KMS-11 (cell line): ENCODE data around the gene CLEC18B.
"Not testable (repeated sequence)": the region's sequence is repeated elsewhere in the genome, so short reads cannot be mapped to it uniquely, and the experiment has no call there.

Experiments used
- H2AFZ ChIP-seq: fragments of 200-600 bp; sonication (generic); 2 replicates; pipeline ENCODE4 v1.6.1; 2016; ENCODE audit warnings: antibody characterized with exemption, mixed run types, low read depth
- H3K27ac ChIP-seq: fragments of 200-600 bp; sonication (generic); 2 replicates; pipeline ENCODE4 v1.6.1; 2016; ENCODE audit warnings: mild to moderate bottlenecking, mixed run types
- H3K27me3 ChIP-seq: fragments of 200-600 bp; sonication (generic); 2 replicates; pipeline ENCODE4 v1.6.1; 2017; ENCODE audit warnings: mild to moderate bottlenecking, low read depth, mixed run types, moderate library complexity; ENCODE audit not compliant: insufficient read depth
- H3K36me3 ChIP-seq: fragments of 200-600 bp; sonication (generic); 2 replicates; pipeline ENCODE4 v1.6.1; 2017; ENCODE audit warnings: mild to moderate bottlenecking, mixed run types; ENCODE audit not compliant: insufficient read depth
- H3K4me1 ChIP-seq: fragments of 200-600 bp; sonication (generic); 2 replicates; pipeline ENCODE4 v1.6.1; 2016; ENCODE audit warnings: mild to moderate bottlenecking, low read depth, mixed run types; ENCODE audit not compliant: poor library complexity, severe bottlenecking
- H3K4me2 ChIP-seq: fragments of 200-600 bp; sonication (generic); 2 replicates; pipeline ENCODE4 v1.7.0; 2016; ENCODE audit warnings: mild to moderate bottlenecking, mixed run types
- H3K4me3 ChIP-seq: fragments of 200-600 bp; sonication (generic); IDR thresholded peaks from 2 replicates; pipeline ENCODE4 v1.6.1; 2017; ENCODE audit warnings: low read depth, low read length, mixed read lengths; ENCODE audit not compliant: insufficient read depth
- H3K79me2 ChIP-seq: fragments of 200-600 bp; sonication (generic); 2 replicates; pipeline ENCODE4 v1.6.1; 2016; ENCODE audit warnings: low read depth, mixed run types; ENCODE audit not compliant: insufficient read depth
- H3K9ac ChIP-seq: fragments of 200-600 bp; sonication (generic); 2 replicates; pipeline ENCODE4 v1.6.1; 2016; ENCODE audit warnings: mild to moderate bottlenecking, mixed run types
- H4K20me1 ChIP-seq: fragments of 200-600 bp; sonication (generic); 2 replicates; pipeline ENCODE4 v1.6.1; 2016; ENCODE audit warnings: mild to moderate bottlenecking, mixed run types; ENCODE audit not compliant: insufficient read depth
- CTCF ChIP-seq: fragments of 200-600 bp; sonication (generic); conservative IDR thresholded peaks from 2 replicates; pipeline ENCODE4 v1.6.1; 2017; ENCODE audit warnings: low read depth, mild to moderate bottlenecking, antibody characterized with exemption, low read length, moderate library complexity, mixed read lengths

Gene CLEC18B

GRCh38 chr16:74391454-74392050 is 29.7 kb downstream of the CLEC18B start:
- not testable (repeated sequence) for H4K20me1 ChIP-seq, H3K4me2 ChIP-seq, H3K27ac ChIP-seq, H3K27me3 ChIP-seq, H3K4me3 ChIP-seq, H3K9ac ChIP-seq, H2AFZ ChIP-seq, H3K36me3 ChIP-seq, H3K79me2 ChIP-seq, H3K4me1 ChIP-seq

- H3K4me1 ChIP-seq, H3K4me2 ChIP-seq, H3K79me2 ChIP-seq, H3K27me3 ChIP-seq, H3K27ac ChIP-seq, H3K4me3 ChIP-seq, H2AFZ ChIP-seq, H3K9ac ChIP-seq, H4K20me1 ChIP-seq, H3K36me3 ChIP-seq: not testable (repeated sequence)
Measured at GRCh38 chr16:74382339-74383034, 38.8 kb downstream of the CLEC18B start.

DNA sequence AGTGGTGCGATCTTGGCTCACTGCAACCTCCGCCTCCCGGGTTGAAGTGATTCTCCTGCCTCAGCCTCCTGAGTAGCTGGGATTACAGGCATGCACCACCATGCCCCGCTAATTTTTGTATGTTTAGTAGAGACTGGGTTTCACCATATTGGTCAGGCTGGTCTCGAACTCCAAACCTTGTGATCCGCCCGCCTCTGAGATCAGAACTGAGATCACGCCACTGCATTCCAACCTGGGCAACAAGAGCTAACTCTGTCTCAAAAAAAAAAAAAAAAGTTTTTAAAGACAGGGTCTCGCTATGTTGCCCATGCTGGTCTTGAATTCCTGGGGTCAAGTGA is 47.5 kb downstream of the CLEC18B start:
- H3K4me2 ChIP-seq, H3K36me3 ChIP-seq, H2AFZ ChIP-seq, H3K4me1 ChIP-seq, H3K4me3 ChIP-seq, H3K9ac ChIP-seq, H4K20me1 ChIP-seq, H3K27ac ChIP-seq, H3K79me2 ChIP-seq, H3K27me3 ChIP-seq: not testable (repeated sequence)

DNA sequence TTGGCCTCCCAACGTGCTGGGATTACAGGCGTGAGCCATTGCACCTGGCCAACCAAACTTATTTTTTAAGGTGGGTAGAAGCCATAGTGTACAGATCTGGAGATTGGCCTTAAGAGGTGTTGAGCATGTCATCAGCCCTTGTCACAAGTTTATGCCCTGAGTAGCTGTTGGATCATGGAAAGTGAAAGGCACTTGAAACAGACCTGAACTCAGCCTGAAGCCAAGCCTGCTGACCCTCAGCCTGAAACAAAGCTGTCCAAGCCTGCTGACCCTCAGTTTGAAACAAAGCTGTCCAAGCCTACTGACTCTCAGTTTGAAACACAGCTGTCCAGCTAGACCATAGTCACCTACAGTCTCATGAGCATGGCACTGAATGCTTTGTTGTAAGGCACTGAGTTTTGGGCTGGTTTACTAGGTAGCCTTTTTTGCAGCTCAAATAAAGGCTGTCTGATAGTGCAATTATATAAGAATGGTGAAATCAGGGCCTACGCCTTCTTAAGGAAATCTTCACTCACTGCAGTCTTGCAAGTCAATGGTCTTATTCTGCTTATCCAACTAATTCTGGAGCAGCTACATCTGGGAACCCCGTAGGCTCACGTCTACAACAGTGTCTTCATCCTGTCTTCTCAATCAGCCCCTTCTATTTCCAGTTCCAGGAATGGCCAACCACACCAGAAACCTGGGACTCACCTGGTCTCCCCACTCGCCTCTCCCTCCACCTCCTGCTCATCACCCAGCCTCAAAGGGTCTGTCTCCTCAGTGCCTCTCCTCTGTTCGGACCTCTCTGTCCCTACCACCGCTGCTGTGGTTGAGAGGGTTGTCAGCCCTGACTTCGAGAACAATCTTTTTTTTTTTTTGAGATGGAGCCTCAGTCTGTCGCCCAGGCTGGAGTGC is 48.1 kb downstream of the CLEC18B start:
- H2AFZ ChIP-seq = no peak overlapping the region

DNA sequence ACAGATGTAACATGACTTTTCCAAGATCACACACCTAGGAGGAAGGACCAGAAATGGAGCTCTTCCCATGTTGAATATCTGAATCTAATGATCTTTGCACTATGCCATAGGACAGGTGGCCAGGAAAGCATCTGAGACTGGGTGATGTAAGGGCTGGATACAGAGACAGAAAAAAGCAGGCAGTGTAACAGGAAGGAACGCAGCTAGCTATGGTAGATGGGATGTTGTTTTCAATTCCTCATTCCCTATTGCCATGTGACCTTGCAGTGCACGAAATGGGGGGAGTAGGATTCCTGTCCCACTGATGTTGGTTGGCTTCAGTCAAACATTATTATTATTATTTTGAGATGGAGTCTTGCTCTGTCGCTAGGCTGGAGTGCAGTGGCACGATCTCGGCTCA is 48.9 kb downstream of the CLEC18B start:
- Histone ChIP-seq H4K20me1 (no peaks in the 10 kb centered on the region), H3K9ac (no peak overlapping the region), H3K4me2 (no peak overlapping the region), H2AFZ (no peak overlapping the region), H3K27me3 (no peaks in the 10 kb centered on the region), H3K4me1 (no peaks in the 10 kb centered on the region), H3K4me3 (no peak overlapping the region), H3K27ac (no peak overlapping the region), H3K36me3 (no peaks in the 10 kb centered on the region), H3K79me2 (peaks cover 3% of the 10 kb centered on the region; the same call in 1 of the 2 replicates)
- TF ChIP-seq CTCF = no peak

More for the DNA sequence above, 48.1 kb downstream of the CLEC18B start:
- Histone ChIP-seq H3K9ac (no peak overlapping the region), H3K4me2 (no peak overlapping the region), H3K36me3 (no peaks in the 10 kb centered on the region), H3K4me1 (no peaks in the 10 kb centered on the region), H3K27me3 (no peaks in the 10 kb centered on the region), H4K20me1 (no peaks in the 10 kb centered on the region), H3K79me2 (no peaks in the 10 kb centered on the region), H3K4me3 (no peak overlapping the region), H3K27ac (no peak overlapping the region)
- TF ChIP-seq CTCF = no peak

GRCh38 chr16:74370338-74371135 is 50.7 kb downstream of the CLEC18B start:
- not testable (repeated sequence) for H3K4me1 ChIP-seq, H3K4me3 ChIP-seq, H2AFZ ChIP-seq, H3K27ac ChIP-seq, H4K20me1 ChIP-seq, H3K79me2 ChIP-seq, H3K27me3 ChIP-seq, H3K4me2 ChIP-seq, H3K9ac ChIP-seq, H3K36me3 ChIP-seq

- not testable (repeated sequence) for H4K20me1 ChIP-seq, H3K27me3 ChIP-seq, H3K4me1 ChIP-seq, H3K36me3 ChIP-seq, H3K27ac ChIP-seq, H3K4me3 ChIP-seq
- Histone ChIP-seq H2AFZ (peak overlapping the region; percentile 71; the same call in 1 of the 2 replicates), H3K9ac (peak overlapping the region; percentile 63; the same call in 1 of the 2 replicates), H3K79me2 (peaks cover 22% of the 10 kb centered on the region; the same call in 1 of the 2 replicates), H3K4me2 (peak overlapping the region; percentile 33; the same call in 1 of the 2 replicates)
Measured at GRCh38 chr16:74368002-74368911, 53.0 kb downstream of the CLEC18B start.
